OCI-LY7 (cell line): ENCODE data around the gene THOC7. TPM values are rescaled to one million over a fixed set of nuclear protein-coding genes. Genes with fewer than 3 reads are reported as not detected.

Experiments used
- BruUV-seq: library from RNA; stranded (reverse); fragments of 400-500 nt; replicated peaks from 2 replicates; lab custom pipeline; 2021; lab: Mats Ljungman, UMichigan
- CTCF ChIA-PET: fragments of 300-600 bp; sonication (Branson Sonifier 250); formaldehyde crosslinking; loops from one replicate; lab custom pipeline; 2022; ENCODE audit warnings: antibody characterized with exemption; ENCODE audit not compliant: unreplicated experiment; lab: Charles Lee
- POLR2A ChIA-PET: fragments of 300-600 bp; sonication (Branson Sonifier 250); formaldehyde crosslinking; loops from one replicate; lab custom pipeline; 2022; ENCODE audit warnings: antibody characterized with exemption; lab: Charles Lee
- DNase-seq: peaks from one replicate; pipeline ENCODE4 v3.0.0-alpha.2; 2015; ENCODE audit warnings: low spot score
- H2AFZ ChIP-seq: fragments of 200-600 bp; sonication (generic), shearing (Covaris generic); 2 replicates; pipeline ENCODE4 v1.6.1; 2014; ENCODE audit warnings: mild to moderate bottlenecking, antibody characterized with exemption, low read length, moderate library complexity
- H3K27ac ChIP-seq: fragments of 200-600 bp; sonication (generic); 2 replicates; pipeline ENCODE4 v1.5.1; 2014; ENCODE audit warnings: mixed run types, low read depth, mild to moderate bottlenecking, moderate library complexity, low read length, inconsistent platforms; ENCODE audit not compliant: poor library complexity, severe bottlenecking
- H3K36me3 ChIP-seq: fragments of 200-600 bp; sonication (generic); 2 replicates; pipeline ENCODE4 v1.6.1; 2014; ENCODE audit warnings: mild to moderate bottlenecking, antibody characterized with exemption, low read length, moderate library complexity, mixed read lengths; ENCODE audit not compliant: insufficient read depth
- H3K4me1 ChIP-seq: fragments of 200-600 bp; sonication (generic); 2 replicates; pipeline ENCODE4 v1.5.1; 2014; ENCODE audit warnings: mild to moderate bottlenecking, low read length; ENCODE audit not compliant: insufficient read depth, poor library complexity, severe bottlenecking
- H3K4me2 ChIP-seq: fragments of 200-600 bp; sonication (generic); 2 replicates; pipeline ENCODE4 v1.6.1; 2014; ENCODE audit warnings: mild to moderate bottlenecking, low read length
- H3K4me3 ChIP-seq: fragments of 200-600 bp; sonication (generic); 2 replicates; pipeline ENCODE4 v1.5.1; 2014; ENCODE audit warnings: mild to moderate bottlenecking, low read depth, low read length; ENCODE audit not compliant: poor library complexity, severe bottlenecking
- H3K79me2 ChIP-seq: fragments of 200-600 bp; sonication (generic); 2 replicates; pipeline ENCODE4 v1.6.1; 2016; ENCODE audit warnings: low read depth, mild to moderate bottlenecking, low read length, moderate library complexity, mixed read lengths; ENCODE audit not compliant: insufficient read depth
- H3K9me2 ChIP-seq: fragments of 200-600 bp; sonication (generic); 2 replicates; pipeline ENCODE4 v1.6.1; 2016; ENCODE audit warnings: mild to moderate bottlenecking, low read length, mixed read lengths; ENCODE audit not compliant: insufficient read depth
- H3K9me3 ChIP-seq: fragments of 200-600 bp; sonication (generic); 2 replicates; pipeline ENCODE4 v1.6.1; 2014; ENCODE audit warnings: mild to moderate bottlenecking, mixed run types, low read length, mixed read lengths
- H4K20me1 ChIP-seq: fragments of 200-600 bp; sonication (generic); 2 replicates; pipeline ENCODE4 v1.6.1; 2014; ENCODE audit warnings: mild to moderate bottlenecking, antibody characterized with exemption, low read length, moderate library complexity, mixed read lengths; ENCODE audit not compliant: insufficient read depth
- EZH2phosphoT487 ChIP-seq: fragments of 200-600 bp; sonication (generic); IDR thresholded peaks from 2 replicates; pipeline ENCODE4 v1.6.1; 2018; ENCODE audit warnings: low read depth, borderline replicate concordance, mild to moderate bottlenecking, mixed run types, antibody characterized with exemption, low read length, moderate library complexity, mixed read lengths
- intact Hi-C: fragments of 100-400 bp; cut with micrococcal nuclease; formaldehyde crosslinking; loops from one replicate; pipeline ENCODE4 v1.10.0; 2022; ENCODE audit not compliant: unreplicated experiment
- total RNA-seq, 2 experiments: library from RNA; depleted of rRNA in 1 of 2; stranded (reverse); fragments of >200 nt in 1 of 2; shearing (Covaris generic) in 1 of 2; gene quantifications; 2 replicates each; pipeline ENCODE4 v1.2.3, GENCODE V29; 2014 to 2022
- TF ChIP-seq, protein P1 (sequence below): fragments of 200-600 bp; sonication (generic); conservative IDR thresholded peaks from 2 replicates; pipeline ENCODE4 v1.5.1; 2014; ENCODE audit warnings: mild to moderate bottlenecking, antibody characterized with exemption, low read length, moderate library complexity, mixed read lengths

Gene THOC7
- total RNA-seq, 2 experiments from 2014 or later, result 62.2 to 103 TPM

DNA sequence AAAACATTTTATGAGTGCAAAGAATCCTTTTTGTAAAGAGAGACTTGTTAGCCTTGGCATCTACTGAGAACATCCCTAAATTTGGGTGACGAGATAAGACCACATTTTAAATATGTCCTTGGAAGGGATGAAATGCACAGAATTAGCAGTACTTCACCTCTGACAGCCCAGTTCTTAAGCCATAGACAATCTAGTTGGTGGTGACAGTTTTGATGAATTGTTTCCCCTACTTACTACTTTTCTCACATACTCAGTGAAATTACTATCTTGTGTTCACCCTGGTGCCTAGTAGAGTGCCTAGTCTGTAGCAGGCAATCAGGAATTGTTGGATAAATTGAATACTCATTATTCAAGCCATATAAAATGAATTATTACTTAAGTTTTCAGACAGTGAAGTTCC is 45.2 kb upstream of the THOC7 start:
- DNase-seq, result no peak
- CTCF ChIA-PET, result no interaction called here
- BruUV-seq, result no TSS peak
- Histone ChIP-seq H3K9me2 (no peaks in the 10 kb centered on the region), H4K20me1 (peaks cover 6% of the 10 kb centered on the region), H3K4me3 (no peak overlapping the region), H3K79me2 (peaks cover 8% of the 10 kb centered on the region; the same call in 1 of the 2 replicates), H3K9me3 (no peaks in the 10 kb centered on the region), H3K4me1 (peaks cover 21% of the 10 kb centered on the region), H3K36me3 (peaks cover 35% of the 10 kb centered on the region; the same call in 1 of the 2 replicates), H3K27ac (no peak overlapping the region), H3K4me2 (no peak overlapping the region), H2AFZ (no peak overlapping the region)
- POLR2A ChIA-PET, result interaction anchor here (1.3 kb wide), 1 partner anchor 19 kb away, joined by 3 read pairs; no protein-coding TSS in a partner anchor
- TF ChIP-seq, protein P1, sequence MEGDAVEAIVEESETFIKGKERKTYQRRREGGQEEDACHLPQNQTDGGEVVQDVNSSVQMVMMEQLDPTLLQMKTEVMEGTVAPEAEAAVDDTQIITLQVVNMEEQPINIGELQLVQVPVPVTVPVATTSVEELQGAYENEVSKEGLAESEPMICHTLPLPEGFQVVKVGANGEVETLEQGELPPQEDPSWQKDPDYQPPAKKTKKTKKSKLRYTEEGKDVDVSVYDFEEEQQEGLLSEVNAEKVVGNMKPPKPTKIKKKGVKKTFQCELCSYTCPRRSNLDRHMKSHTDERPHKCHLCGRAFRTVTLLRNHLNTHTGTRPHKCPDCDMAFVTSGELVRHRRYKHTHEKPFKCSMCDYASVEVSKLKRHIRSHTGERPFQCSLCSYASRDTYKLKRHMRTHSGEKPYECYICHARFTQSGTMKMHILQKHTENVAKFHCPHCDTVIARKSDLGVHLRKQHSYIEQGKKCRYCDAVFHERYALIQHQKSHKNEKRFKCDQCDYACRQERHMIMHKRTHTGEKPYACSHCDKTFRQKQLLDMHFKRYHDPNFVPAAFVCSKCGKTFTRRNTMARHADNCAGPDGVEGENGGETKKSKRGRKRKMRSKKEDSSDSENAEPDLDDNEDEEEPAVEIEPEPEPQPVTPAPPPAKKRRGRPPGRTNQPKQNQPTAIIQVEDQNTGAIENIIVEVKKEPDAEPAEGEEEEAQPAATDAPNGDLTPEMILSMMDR, result no peak
- TF ChIP-seq EZH2phosphoT487, result no peak
- intact Hi-C loops, result no loop called here

DNA sequence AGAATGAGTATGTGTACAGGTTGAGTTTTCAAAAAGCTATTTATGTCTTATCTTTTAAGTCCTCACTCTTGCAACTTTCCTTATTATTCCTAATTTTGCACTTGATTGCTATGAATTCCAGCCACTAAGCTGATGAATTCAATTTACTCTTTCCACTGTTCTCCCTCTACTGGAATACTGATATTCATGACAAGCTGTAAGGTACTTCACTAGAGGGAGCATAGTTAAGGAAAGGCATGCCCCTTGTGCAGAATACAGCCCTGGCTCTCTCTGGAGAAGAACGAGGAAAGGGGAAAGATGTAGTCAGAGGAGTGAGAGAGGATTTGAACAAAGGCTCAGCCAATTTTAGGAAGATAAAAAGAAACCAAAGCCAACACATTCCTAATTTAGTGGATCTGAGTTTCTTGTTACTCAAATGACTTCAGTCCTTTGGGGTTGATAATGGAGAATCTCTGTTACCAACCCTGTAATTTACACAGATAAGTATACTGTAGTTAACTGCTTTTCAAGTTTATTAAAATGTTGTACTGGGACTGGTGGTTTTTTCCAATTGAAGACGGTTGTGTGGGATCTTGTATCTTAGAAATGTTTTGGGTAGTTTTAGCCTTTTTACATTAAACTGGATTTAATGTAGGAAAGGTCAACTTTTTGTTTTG is 44.6 kb upstream of the THOC7 start:
- peaks cover 3% of the 10 kb centered on the region; the same call in 1 of the 2 replicates for H3K79me2 ChIP-seq
- no peak overlapping the region for H3K4me3 ChIP-seq
- peaks cover 15% of the 10 kb centered on the region for H3K4me1 ChIP-seq
- H4K20me1 ChIP-seq, result peaks cover 6% of the 10 kb centered on the region; the same call in 1 of the 2 replicates
- no peak overlapping the region for H3K27ac ChIP-seq
- intact Hi-C loops, result no loop called here
- BruUV-seq, result no TSS peak
- H2AFZ ChIP-seq, result no peak overlapping the region
- no peaks in the 10 kb centered on the region for H3K9me2 ChIP-seq
- H3K4me2 ChIP-seq, result no peak overlapping the region
- H3K36me3 ChIP-seq, result peaks cover 35% of the 10 kb centered on the region
- POLR2A ChIA-PET, result no interaction called here
- no peak for DNase-seq
- TF ChIP-seq EZH2phosphoT487, result no peak
- TF ChIP-seq, protein P1, result no peak
- H3K9me3 ChIP-seq, result no peaks in the 10 kb centered on the region
- CTCF ChIA-PET, result no interaction called here
